HG03378 (cell line): Measurements from ENCODE around the gene COL25A1.
"Not testable (repeated sequence)": the region's sequence is repeated elsewhere in the genome, so short reads cannot be mapped to it uniquely, and the experiment has no call there.

ENCODE experiments used
- ATAC-seq: cut with Tn5 transposase; IDR thresholded peaks from one replicate; pipeline ENCODE4 v1.9.1; 2021; ENCODE audit warnings: mild to moderate bottlenecking, moderate library complexity; ENCODE audit not compliant: unreplicated experiment

COL25A1 gene

DNA sequence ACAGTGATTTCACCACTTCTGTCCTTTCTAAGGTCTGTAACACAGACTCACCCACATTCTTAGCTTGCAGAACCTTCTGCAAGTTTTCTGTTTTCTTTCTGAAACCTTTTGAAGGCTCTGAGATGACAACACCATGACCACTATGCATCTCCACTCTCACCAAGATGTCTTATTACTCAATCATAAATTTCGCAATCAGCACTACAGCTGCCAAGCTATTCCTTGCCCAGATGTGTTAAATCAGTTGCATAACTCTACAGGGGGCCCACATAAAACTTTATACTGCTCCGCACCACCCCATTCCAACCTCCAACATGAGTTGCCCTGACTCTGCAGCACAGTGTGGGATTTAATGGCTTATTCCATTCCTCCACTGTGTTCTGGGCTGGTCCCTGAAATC lies 229.9 kb downstream of the COL25A1 start:
- ATAC-seq: no peak

DNA sequence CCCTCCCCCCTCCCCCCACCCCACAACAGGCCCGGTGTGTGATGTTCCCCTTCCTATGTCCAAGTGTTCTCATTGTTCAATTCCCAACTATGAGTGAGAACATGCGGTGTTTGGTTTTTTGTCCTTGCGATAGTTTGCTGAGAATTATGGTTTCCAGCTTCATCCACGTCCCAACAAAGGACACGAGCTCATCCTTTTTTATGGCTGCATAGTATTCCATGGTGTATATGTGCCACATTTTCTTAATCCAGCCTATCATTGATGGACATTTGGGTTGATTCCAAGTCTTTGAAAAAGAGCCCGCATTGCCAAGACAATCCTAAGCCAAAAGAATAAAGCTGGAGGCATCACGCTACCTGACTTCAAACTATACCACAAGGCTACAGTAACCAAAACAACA lies 231.8 kb downstream of the COL25A1 start:
- not testable (repeated sequence) for ATAC-seq

DNA sequence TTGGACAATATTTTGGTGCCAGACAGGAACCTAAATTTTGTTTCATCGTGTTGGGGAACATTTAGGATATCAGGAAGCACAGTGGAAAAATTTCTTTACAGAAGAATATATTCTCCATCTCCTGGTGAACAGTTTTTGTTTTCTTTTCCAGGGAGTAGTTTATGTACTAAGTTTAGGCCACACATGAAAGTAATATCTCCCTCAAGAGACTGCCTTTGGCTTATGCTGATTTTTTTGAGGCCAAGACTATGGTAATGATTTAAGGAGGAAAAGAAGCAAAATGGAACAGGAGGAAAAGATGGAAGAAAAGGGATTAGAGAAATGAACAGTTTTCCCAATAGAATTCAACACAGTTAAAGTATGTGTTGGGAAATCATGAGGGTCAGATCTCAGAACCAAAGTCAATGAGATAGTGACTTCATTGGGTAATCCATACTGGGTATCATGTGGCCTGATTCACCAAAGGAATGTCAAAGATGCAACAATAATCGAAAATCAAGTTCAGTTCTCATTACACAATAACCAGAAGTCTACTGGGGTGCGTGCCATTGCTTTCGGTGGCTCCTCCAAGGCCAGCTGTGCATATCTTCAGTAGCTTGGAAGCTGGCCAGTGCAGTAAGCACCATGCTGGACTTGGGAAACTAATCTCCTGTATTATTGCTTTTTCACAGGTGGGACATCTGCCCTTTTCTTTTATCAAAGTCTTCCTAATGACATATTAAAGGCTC lies 234.8 kb downstream of the COL25A1 start:
- ATAC-seq: no peak

DNA sequence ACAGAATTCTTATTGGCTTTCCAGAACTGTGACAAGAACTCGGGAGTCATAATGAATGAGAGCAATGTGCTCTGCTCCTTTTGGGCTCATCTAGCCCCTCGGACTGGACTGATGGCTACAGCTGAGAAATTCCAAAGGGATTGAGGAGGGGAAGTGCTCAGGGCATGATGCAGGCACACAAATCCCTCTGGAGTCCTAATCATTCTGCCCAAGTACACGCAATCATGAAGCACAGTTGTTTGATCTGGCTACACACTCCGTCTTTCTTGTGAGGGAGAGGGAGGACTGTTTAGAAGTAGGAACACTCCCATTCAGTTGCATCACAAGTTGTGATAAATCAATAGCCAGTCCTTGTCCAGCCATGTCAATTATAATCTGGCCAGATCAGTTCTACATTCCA lies 237.5 kb downstream of the COL25A1 start:
- ATAC-seq: no peak

DNA sequence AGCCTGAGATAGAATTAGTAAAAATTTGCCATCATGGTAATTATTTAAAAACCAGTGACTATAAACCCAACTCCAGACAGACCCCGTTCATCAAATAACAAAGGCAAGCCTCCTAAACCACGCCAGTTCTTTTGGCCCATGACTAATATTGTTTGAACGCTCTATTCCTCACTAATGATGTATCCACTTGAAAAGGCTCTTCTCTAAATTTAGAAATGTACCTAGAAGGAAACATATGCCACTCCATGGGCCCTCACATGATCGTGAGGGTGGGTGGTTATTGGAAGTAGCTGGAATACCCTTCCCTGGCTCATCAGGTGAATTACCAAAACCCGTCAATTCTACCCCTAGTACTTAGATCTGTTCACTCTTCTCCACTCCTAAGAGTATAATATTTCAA lies 249.2 kb downstream of the COL25A1 start:
- no peak for ATAC-seq

DNA sequence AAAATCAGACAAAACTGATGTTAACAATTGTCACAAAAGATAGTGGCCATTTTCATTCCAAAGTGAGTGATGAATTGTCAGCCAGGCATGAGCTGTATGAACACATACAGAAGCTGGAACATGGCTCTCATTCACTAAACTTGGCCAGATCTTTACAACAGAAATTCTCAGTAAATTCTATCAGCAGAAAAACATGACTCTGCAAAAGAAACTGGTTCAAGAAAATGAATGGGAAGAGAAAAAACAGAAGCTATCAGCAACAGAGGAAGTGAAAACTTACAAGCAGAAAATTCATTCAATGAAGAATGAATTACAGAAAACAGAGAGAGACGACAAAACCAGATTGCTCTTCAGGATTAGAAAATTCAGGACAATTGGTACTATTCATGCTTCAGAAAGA lies 249.6 kb downstream of the COL25A1 start:
- no peak for ATAC-seq

DNA sequence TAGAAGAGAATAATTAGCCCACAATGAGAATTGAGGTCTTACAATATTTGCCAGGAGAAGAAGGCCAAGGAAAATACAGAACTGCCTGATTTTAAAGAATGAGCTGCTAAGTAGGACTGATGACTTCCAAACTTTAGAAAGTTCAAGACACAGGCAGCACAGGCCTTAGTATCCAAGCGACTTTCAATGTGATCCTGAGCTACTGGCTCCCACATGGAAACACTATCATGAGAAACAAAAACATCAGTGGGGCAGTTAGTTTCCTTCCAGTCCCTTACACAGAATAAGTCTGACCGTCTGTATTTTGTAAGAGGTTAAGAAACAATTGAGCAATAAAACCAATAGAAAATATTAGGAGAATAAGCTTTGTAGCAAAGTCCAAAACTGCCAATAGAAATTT lies 251.4 kb downstream of the COL25A1 start:
- ATAC-seq: no peak

DNA sequence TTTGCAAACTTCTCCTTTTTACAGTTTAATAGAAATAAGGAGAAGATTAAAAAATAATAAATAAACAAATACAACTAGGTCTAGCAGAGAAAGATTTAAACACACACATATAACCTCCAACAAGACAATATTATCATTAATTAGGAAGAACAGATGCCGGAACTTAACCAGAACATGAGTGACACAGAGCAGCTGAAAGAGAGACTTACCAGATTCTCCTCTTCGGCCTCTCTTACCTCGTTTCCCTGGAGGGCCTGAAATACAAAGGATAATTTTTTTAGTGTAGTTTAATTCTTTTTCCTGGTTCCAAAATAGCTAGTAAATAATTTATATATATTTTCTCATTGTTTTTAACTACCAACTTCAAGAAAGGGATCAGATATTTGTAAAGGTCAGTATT lies 252.5 kb downstream of the COL25A1 start:
- no peak for ATAC-seq

DNA sequence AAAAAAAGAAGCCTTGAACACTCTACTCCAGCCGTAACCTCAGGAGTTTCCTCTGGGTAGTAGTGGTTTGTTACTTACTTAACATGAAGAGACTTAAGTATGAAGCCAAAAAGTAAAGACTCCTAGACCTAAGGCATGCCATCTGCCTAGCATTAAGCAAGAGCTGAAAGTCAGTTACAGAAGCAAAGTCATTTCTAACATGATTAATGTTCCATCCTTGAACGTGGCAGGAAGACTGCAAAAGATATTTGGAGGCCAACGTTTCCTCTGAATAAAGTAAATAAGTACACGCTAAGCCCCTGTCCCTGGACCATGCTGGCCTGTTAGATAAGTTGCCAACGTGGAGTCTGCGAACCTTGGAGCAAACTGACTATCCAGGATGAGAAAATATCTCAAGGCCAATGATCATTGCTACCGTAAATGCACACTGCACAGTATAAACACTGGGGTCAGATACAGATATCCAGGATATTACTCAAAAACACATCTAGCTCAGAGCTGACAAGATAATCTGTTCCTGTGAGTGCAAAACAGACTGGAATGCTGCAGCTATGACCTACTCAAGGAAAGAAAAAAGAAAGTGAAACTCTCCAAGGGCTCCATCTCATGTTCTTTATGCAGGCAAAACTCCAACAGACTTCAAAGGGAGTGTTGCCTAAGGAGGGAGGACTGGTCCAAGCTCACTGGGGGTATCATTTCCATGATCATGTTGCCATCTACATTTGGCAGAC lies 255.8 kb downstream of the COL25A1 start:
- no peak for ATAC-seq

DNA sequence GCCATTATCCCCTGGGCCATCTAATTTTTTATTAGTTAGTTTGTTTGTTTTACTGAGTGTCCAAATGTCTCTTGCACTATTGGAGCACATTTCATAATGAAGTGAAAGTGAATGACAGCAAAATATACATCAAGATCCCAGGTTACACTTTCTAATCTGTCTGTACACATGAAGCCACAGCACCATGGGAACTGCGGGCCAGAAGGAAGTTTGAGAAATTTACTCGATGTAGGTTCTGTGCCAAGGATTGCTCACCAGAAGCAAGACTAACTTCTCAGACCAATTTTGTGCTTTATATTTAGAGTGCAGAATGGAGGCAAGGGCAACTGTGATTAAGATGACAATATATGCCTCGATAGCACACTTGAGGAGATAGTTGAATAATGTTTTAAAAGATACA lies 258.0 kb downstream of the COL25A1 start:
- no peak for ATAC-seq

DNA sequence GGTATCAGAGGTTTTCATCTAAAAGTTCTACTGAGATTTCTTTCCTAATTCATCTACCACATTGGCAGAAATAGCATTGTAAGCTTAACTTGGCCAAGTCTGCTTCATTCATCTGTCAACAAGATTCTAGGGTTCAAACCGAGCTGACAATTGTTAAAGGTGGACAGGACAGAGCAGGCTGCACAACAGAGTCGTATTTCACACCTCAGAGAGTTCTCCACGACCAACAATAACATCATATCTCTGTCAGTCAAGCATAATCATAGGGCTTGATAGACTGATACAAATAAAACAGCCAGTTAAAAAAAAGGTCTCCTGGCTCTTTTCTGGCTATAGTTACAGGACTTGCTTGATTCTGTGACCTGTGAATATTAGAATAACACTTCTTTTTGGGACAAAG lies 259.2 kb downstream of the COL25A1 start:
- ATAC-seq: no peak

DNA sequence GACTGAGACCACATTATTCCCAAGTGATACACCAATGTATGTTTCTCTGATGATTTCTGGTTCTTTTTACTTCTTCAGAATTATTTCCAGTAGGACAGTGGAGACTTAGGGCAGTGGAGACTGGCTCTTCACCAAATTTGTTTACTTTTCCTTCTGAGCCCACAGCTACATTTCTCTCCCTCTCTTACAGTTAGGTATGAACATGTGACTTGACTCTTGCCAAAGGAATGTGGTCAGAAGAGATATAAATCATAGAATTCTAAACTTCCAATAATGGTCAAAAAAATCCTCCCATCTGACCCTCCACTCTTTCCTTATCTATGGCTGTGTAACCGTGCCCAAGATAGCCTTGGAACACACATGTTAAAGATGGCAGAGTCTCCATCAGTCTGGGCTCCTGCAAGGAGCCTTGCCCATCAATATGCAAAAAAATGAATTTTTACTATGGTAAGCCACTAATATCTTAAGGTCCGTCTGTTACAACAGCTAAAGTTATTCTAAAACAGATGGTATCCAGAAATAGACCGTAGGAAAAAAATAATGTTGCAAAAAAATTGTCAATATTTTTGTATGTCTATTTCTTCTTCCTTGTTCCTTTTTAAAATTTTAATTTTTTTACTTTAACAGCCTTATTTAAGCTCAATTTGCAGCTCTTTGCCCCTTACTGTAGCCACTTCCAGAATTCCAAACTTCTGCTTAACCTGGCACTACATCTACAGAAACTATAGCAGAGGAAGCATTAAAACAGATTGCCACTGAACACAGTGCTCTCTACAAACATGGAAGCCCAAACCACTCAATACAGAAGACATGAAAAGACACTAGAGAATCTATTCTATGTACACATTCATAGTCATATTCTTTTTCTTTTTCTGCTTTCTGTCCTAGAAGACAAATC lies 260.7 kb downstream of the COL25A1 start:
- no peak for ATAC-seq

DNA sequence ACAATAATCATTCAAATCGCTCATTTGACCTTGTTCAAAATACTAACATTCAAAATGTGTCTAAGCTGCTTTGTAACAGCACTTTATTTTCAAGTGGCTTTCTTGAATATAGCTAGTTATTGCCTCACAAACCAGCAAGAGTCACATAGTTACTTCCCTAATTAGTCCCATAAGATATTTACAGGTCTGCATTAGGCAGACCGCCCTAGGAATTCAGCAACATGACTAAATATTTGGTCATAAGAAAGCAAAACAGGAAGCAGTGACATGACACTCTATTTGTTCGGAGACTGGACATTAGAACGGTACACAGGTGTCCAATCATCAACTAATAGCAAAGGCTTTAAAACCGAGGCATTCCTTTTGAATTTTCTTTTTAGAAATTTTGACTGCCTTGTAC lies 262.0 kb downstream of the COL25A1 start:
- ATAC-seq: no peak

DNA sequence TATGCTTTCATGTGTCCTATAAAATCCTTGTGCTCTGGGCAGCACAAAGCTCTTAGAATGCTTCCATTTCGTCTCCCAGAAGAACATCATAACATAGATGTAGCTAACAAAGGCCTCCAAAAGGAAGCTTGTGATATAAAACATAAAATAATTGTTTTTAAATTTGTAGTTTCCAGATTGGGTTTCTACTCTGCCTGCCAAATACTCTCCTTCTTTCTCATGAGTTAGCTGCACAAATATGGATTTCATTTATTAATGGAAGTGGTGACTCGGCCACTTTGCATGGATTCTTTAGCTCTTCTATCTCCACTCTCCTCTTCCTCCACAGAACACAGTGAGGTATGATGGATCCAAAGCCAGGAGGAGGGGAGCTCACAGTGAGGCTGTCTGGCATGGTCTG lies 265.4 kb downstream of the COL25A1 start:
- no peak for ATAC-seq

DNA sequence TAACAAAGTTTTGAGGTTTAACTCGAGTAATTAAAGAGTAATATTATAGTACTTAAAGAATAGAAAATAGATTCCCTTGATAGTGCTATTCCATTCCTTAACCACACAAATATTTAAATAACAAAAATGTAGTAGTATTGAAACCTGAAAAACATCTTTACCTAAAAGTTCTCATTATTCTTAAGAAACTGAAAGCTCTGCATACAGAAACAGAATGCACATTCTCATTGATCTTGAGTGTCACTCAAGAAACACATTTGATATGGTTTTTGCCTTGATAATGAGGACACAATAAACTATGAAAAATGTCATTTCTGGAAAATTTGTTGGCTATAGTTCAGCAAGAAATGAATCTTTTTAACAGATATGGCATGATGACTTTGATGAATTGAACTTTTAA lies 268.5 kb downstream of the COL25A1 start:
- ATAC-seq: no peak

DNA sequence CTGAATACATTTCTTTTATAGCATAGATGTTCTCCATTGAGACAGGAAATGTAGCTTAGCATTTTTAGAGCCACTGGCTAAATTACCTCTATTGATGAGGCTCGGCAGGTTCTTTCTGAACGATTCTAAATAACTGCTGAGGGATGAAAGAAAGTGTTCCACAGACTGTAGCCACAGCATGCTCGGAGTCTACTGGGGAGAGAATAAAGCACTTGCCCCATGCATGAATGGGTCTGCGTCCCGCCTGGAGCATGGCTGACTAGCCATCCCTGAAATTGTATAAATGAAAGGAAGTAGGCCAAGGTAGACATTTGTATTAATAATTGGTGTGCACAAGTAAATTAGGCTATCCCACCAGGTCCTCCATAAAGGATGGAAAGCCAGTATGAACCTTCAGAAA lies 269.8 kb downstream of the COL25A1 start:
- ATAC-seq: no peak

DNA sequence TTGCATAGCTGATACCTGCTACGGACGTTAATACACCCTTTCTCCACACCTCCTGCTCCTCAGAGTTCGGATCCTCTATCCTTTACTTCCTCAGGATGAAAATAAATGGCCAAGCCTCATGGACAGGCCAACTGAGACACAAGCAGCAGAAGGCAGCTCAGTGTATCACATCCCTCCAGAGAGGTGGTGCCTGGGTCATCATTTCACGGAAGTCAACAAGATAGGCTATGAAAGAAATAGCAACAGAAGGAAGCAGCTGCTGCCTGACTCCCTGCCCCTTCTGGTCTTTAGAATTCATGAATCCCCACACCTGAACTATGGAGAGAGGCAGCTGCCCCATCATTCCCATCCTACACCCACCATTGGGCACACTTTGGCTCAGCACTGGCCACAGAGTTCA lies 272.5 kb downstream of the COL25A1 start:
- ATAC-seq: no peak

DNA sequence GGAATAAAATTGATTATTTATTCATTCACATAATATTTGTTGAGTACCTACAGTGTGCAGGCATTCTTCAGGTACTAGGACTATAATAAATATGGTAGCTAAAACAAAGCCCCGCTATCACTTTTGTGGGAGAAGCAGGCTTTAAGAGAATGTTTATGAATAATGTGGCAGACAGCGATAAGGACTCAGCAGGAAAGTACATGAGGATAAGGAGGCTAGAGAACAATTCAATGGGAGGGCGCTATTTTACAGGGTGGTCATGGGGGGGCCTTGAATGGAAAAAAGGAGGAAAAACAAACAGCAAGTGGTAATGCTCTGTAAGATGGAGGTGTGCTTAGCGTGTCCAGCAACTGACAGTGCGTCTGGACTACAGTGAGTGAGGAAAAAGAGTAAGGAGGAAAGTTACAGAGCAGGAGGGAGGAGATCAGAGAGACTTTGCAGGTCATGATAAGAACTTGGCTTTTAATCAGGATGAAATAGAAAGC lies 275.4 kb downstream of the COL25A1 start:
- no peak for ATAC-seq

DNA sequence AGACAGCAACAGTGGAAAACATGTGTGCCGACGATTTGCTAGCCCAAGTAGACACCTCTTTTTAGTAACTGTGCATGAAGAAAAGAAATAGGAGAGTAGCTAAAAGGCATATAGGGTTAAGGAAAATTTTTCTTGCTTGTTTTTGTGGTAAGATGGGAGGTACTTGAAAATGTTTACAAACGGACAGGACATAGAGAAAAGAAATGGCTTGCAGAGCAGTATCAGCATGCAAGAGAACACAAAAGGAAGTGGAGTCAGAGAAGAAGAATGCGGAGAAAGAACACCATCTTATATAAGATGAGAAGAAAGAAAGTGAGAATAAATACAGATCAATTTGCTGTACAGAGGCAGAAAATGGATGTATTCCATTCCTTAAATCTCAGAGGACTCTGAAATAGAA lies 275.9 kb downstream of the COL25A1 start:
- ATAC-seq: no peak

DNA sequence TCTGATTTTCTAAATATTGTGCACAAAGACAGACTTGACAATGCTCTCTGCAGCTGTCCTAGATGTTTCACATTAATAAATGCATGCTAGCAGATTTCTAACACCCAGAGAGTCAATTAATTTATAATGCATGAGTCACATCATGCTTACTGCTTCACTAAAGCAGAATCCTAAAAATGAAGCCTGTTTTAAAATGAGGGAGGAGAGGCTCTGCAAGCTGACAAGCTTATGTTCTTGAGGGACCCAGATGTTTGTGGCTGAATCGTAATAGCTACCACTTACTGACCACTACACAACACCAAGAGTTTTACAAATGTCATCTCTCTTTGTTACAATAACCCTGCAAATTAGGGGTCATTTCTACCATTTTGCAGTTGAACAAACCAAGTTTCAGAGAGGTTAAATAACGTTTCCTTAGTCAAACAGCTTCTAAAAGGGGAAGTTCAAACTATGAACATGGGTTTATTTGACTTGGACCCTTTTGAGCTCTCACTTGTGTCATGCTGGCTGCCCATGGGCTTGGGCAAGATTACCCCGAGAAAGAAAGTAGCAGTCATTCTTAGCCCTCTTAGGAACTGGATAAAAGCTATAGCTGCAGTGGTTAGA lies 276.9 kb downstream of the COL25A1 start:
- no peak for ATAC-seq

DNA sequence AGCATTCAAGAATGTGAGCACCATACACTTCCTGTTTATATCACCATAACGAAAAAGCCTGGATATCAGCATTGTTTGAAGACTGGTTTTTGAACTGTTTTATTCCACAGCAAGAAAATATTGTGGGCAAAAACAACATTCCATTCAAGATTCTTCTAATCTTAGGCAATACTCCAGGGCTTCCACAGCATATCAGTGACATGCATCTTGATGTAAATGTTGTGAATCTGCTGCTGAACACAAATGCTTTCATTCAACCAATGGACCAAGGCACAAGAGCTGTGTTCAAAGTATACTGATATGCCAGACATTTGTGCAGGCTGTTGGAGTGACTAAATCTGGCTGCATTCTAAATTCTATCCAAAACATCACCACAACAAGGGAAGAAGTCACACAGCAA lies 279.5 kb downstream of the COL25A1 start:
- no peak for ATAC-seq
